A549 (cell line): Measurements from ENCODE around the gene ACVRL1. TPM values are rescaled to one million over a fixed set of nuclear protein-coding genes. Genes with fewer than 3 reads are reported as not detected.

Experiments used
- ATAC-seq, 2 experiments: fragments of 200-7000 bp in 1 of 2; fragments of >200 bp in 1 of 2; cut with Nextera tagmentation in 1 of 2; cut with Tn5 transposase in 1 of 2; 3 replicates each; pipeline versions ENCODE4 v1.8.0 to v1.9.1; 2018 to 2020; ENCODE audit warnings: mild to moderate bottlenecking in 1 of 2, moderate library complexity in 1 of 2
- CTCF ChIA-PET: fragments of 300-600 bp; sonication (Branson Sonifier 250); formaldehyde crosslinking; extraction: SDS; loops from one replicate; lab custom pipeline; 2021; ENCODE audit warnings: antibody characterized with exemption, inconsistent platforms; lab: Yijun Ruan, JAX
- POLR2A ChIA-PET: fragments of 350-600 bp; formaldehyde crosslinking; extraction: SDS; loops from one replicate; lab custom pipeline; 2021; ENCODE audit warnings: antibody characterized with exemption, inconsistent platforms; lab: Yijun Ruan, JAX
- DNase-seq, 2 experiments: peaks; one replicate each; pipeline versions ENCODE4 v3.0.0 to v3.0.0-alpha.2; 2011 to 2016; ENCODE audit warnings: low read depth in 1 of 2, low spot score in 1 of 2
- FAIRE-seq: peaks from 2 replicates; lab custom pipeline; 2011; peaks lifted over from hg19 to GRCh38; lab: Jason Lieb, UNC
- H3K27ac ChIP-seq, 2 experiments: fragments of >200 bp; sonication (Bioruptor Twin); formaldehyde crosslinking; 3 replicates each; pipeline ENCODE4 v1.5.1; 2016 to 2017
- H3K4me1 ChIP-seq: fragments of >200 bp; sonication (Bioruptor Twin); formaldehyde crosslinking; 3 replicates; pipeline ENCODE4 v1.6.1; 2016
- H3K4me2 ChIP-seq: fragments of >200 bp; sonication (Bioruptor Twin); formaldehyde crosslinking; 3 replicates; pipeline ENCODE4 v1.6.1; 2016
- H3K4me3 ChIP-seq: fragments of >200 bp; sonication (Bioruptor Twin); formaldehyde crosslinking; 3 replicates; pipeline ENCODE4 v1.5.1; 2016
- H3K9me3 ChIP-seq: fragments of >200 bp; sonication (Bioruptor Twin); formaldehyde crosslinking; 3 replicates; pipeline ENCODE4 v1.6.1; 2016
- BCL3 ChIP-seq: fragments of >200 bp; sonication (Bioruptor Twin); formaldehyde crosslinking; IDR thresholded peaks from 3 replicates; pipeline ENCODE4 v1.6.1; 2016
- BHLHE40 ChIP-seq: IDR thresholded peaks from 2 replicates; pipeline ENCODE4 v1.6.1; 2012; ENCODE audit warnings: low read depth, low read length, inconsistent platforms
- CBX2 ChIP-seq: fragments of 200-600 bp; sonication (generic); IDR thresholded peaks from 2 replicates; pipeline ENCODE4 v1.6.1; 2016; ENCODE audit warnings: low read depth, mild to moderate bottlenecking, borderline replicate concordance
- E2F6 ChIP-seq: IDR thresholded peaks from 2 replicates; pipeline ENCODE4 v1.6.1; 2012; ENCODE audit warnings: low read depth, borderline replicate concordance
- EHF ChIP-seq: fragments of 250-450 bp; sonication (Bioruptor Pico); IDR thresholded peaks from 2 replicates; pipeline ENCODE4 v1.5.0; 2020; ENCODE audit warnings: mild to moderate bottlenecking
- ELK1 ChIP-seq: fragments of 150-350 bp; IDR thresholded peaks from 2 replicates; pipeline ENCODE4 v1.6.1; 2014; ENCODE audit warnings: low read depth, mild to moderate bottlenecking, low read length
- EP300 ChIP-seq, 2 experiments: fragments of >200 bp; sonication (Bioruptor Twin); formaldehyde crosslinking; IDR thresholded peaks; 2 replicates in 1 of 2; 3 replicates in 1 of 2; pipeline ENCODE4 v1.6.1; 2016 to 2017
- ESRRA ChIP-seq: fragments of 150-350 bp; IDR thresholded peaks from 2 replicates; pipeline ENCODE4 v1.6.1; 2014; ENCODE audit warnings: mild to moderate bottlenecking, low read length, borderline replicate concordance
- FOXS1 ChIP-seq: fragments of 250-450 bp; sonication (Bioruptor Pico); IDR thresholded peaks from 2 replicates; pipeline ENCODE4 v1.5.0; 2020; ENCODE audit warnings: mild to moderate bottlenecking, moderate library complexity
- HDAC2 ChIP-seq: fragments of 200-600 bp; sonication (generic); IDR thresholded peaks from 2 replicates; pipeline ENCODE4 v1.6.1; 2016
- HMGXB4 ChIP-seq: fragments of 250-450 bp; sonication (Bioruptor Pico); IDR thresholded peaks from 2 replicates; pipeline ENCODE4 v1.5.0; 2021; ENCODE audit warnings: mild to moderate bottlenecking, moderate library complexity, borderline replicate concordance
- HOXA7 ChIP-seq: fragments of 250-450 bp; sonication (Bioruptor Pico); IDR thresholded peaks from 2 replicates; pipeline ENCODE4 v1.5.0; 2020; ENCODE audit warnings: mild to moderate bottlenecking, moderate library complexity
- HOXB13 ChIP-seq: fragments of 250-450 bp; sonication (Bioruptor Pico); IDR thresholded peaks from 2 replicates; pipeline ENCODE4 v1.5.0; 2020; ENCODE audit warnings: low read depth, mild to moderate bottlenecking, moderate library complexity
- HOXB5 ChIP-seq: fragments of 250-450 bp; sonication (Bioruptor Pico); IDR thresholded peaks from 2 replicates; pipeline ENCODE4 v1.5.0; 2020; ENCODE audit warnings: mild to moderate bottlenecking, moderate library complexity
- MAFK ChIP-seq: fragments of 450-650 bp; IDR thresholded peaks from 2 replicates; pipeline ENCODE4 v1.6.1; 2014; ENCODE audit not compliant: partially characterized antibody
- MAZ ChIP-seq: fragments of 150-350 bp; IDR thresholded peaks from 2 replicates; pipeline ENCODE4 v1.6.1; 2014; ENCODE audit warnings: antibody characterized with exemption, low read depth, low read length, borderline replicate concordance
- MYC ChIP-seq: IDR thresholded peaks from 2 replicates; pipeline ENCODE4 v1.6.1; 2012; ENCODE audit warnings: mild to moderate bottlenecking, inconsistent platforms, low read length, improper control_type of control experiment, borderline replicate concordance
- NFE2L2 ChIP-seq: fragments of 150-350 bp; conservative IDR thresholded peaks from 2 replicates; pipeline ENCODE4 v1.6.1; 2014; ENCODE audit warnings: low read length
- NPAS2 ChIP-seq: fragments of 250-450 bp; sonication (Bioruptor Pico); IDR thresholded peaks from 2 replicates; pipeline ENCODE4 v1.8.0; 2022; ENCODE audit warnings: mild to moderate bottlenecking, moderate library complexity, borderline replicate concordance
- NR3C1 ChIP-seq: fragments of >200 bp; sonication (Bioruptor Twin); formaldehyde crosslinking; IDR thresholded peaks from 3 replicates; pipeline ENCODE4 v1.6.1; 2017
- RAD21 ChIP-seq, 2 experiments: fragments of >200 bp in 1 of 2; sonication (Bioruptor Twin) in 1 of 2; formaldehyde crosslinking in 1 of 2; IDR thresholded peaks in 1 of 2; conservative IDR thresholded peaks in 1 of 2; 2 replicates in 1 of 2; 3 replicates in 1 of 2; pipeline ENCODE4 v1.6.1; 2012 to 2018; ENCODE audit warnings: inconsistent platforms in 1 of 2
- SREBF2 ChIP-seq: fragments of 450-650 bp; IDR thresholded peaks from 2 replicates; pipeline ENCODE4 v1.6.1; 2014; ENCODE audit warnings: mild to moderate bottlenecking, moderate library complexity
- TFCP2L1 ChIP-seq: fragments of 250-450 bp; sonication (Bioruptor Pico); IDR thresholded peaks from 2 replicates; pipeline ENCODE4 v1.5.0; 2021; ENCODE audit warnings: mild to moderate bottlenecking
- TP53 ChIP-seq: fragments of 250-450 bp; sonication (Bioruptor Pico); IDR thresholded peaks from 2 replicates; pipeline ENCODE4 v1.5.0; 2021; ENCODE audit warnings: mild to moderate bottlenecking, moderate library complexity
- ZNF302 ChIP-seq: fragments of 250-450 bp; sonication (Bioruptor Pico); IDR thresholded peaks from 2 replicates; pipeline ENCODE4 v1.9.0; 2021; ENCODE audit warnings: inconsistent platforms, mild to moderate bottlenecking, moderate library complexity
- WGBS: methylation state at CpG from one replicate; pipeline ENCODE4 v1.1.6; 2017; ENCODE audit errors: missing lambda C conversion rate; 5-methylcytosine and 5-hydroxymethylcytosine counted together
- polyA plus RNA-seq, 4 experiments: library from polyadenylated mRNA; depleted of rRNA in 3 of 4; stranded (reverse); fragments of >200 nt; fragmentation: RNase III in 1 of 4; extraction: RNeasy Plus Mini Kit Qiagen cat#74134 plus additional on column Dnase treatment in 1 of 4; gene quantifications; 2 replicates in 3 of 4; 3 replicates in 1 of 4; pipeline ENCODE4 v1.2.3, GENCODE V29; 2011 to 2017

ACVRL1 gene
- polyA plus RNA-seq, 2 of the 4 experiments (the other 2 are of a cell fraction) = 0.03 TPM; not detected in 1

- Histone ChIP-seq H3K4me3 (no peak overlapping the region), H3K4me2 (no peak overlapping the region), H3K9me3 (no peaks in the 10 kb centered on the region), H3K4me1 (no peaks in the 10 kb centered on the region), H3K27ac (no peak overlapping the region)
- DNase-seq (no peak), ATAC-seq (no peak), FAIRE-seq (no peak)
- CTCF ChIA-PET = interaction anchor here (1.4 to 3.5 kb wide), 2 partner anchors 10 to 22 kb away, joined by 4 to 18 read pairs; no protein-coding TSS in a partner anchor
- TF ChIP-seq E2F6 = no peak
- TF ChIP-seq EP300 (IDR thresholded peaks at IDR 0.05) = no peak
- no peak for TF ChIP-seq EHF (CRISPR knock-in tag)
- TF ChIP-seq CBX2 = no peak
- WGBS = 88% methylated on average over 11 of the region's 11 CpGs
- POLR2A ChIA-PET = no interaction called here
These were observed 5.4 kb upstream of the ACVRL1 start for GRCh38 chr12:51901881-51902280.

GRCh38 chr12:51904951-51905470, 2.3 kb upstream of the ACVRL1 start:
- no peak for FAIRE-seq
- no peak for DNase-seq
- TF ChIP-seq SREBF2 (no peak), HOXB5 (no peak), TFCP2L1 (no peak), HOXA7 (CRISPR knock-in tag) (no peak), BCL3 (no peak), MYC (no peak)
- TF ChIP-seq, all 56 proteins: peak for 0
- Histone ChIP-seq H3K4me2 (no peak overlapping the region), H3K4me3 (no peak overlapping the region), H3K4me1 (no peaks in the 10 kb centered on the region), H3K9me3 (no peaks in the 10 kb centered on the region), H3K27ac (no peak overlapping the region)
- no peak for ATAC-seq
- CTCF ChIA-PET = interaction anchor here (0.7 to 4.9 kb wide), 7 partner anchors 8 to 1866 kb away, joined by 3 to 32 read pairs (median 4); no protein-coding TSS in a partner anchor
- POLR2A ChIA-PET = no interaction called here

- no peak overlapping the region for H3K27ac ChIP-seq
- H3K4me3 ChIP-seq = no peak overlapping the region
- DNase-seq (no peak), FAIRE-seq (no peak), ATAC-seq (peak in 1 of 2 experiments; percentile 9; a peak in 2 of 6 replicates)
- CTCF ChIA-PET = interaction anchor here (0.7 to 4.9 kb wide), 11 partner anchors 9 to 1866 kb away, joined by 3 to 32 read pairs (median 3); no protein-coding TSS in a partner anchor
- POLR2A ChIA-PET = no interaction called here
- TF ChIP-seq MAFK (no peak), HOXB13 (CRISPR knock-in tag) (no peak), TP53 (CRISPR knock-in tag) (no peak), MAZ (no peak), HDAC2 (no peak), E2F6 (no peak), HMGXB4 (CRISPR knock-in tag) (no peak), ZNF302 (CRISPR knock-in tag) (no peak), NPAS2 (CRISPR knock-in tag) (no peak), ESRRA (no peak), NFE2L2 (no peak), NR3C1 (no peak), FOXS1 (CRISPR knock-in tag) (no peak), BHLHE40 (no peak), ELK1 (no peak), RAD21 (conservative IDR thresholded peaks at IDR 0.05 in 1 of 2, IDR thresholded peaks at IDR 0.05 in 1 of 2) (no peak)
- H3K9me3 ChIP-seq = no peaks in the 10 kb centered on the region
- H3K4me2 ChIP-seq = no peak overlapping the region
- 69% methylated on average over 17 of the region's 18 CpGs for WGBS
- H3K4me1 ChIP-seq = no peaks in the 10 kb centered on the region
These were observed 1.6 kb upstream of the ACVRL1 start for GRCh38 chr12:51905471-51906429.
